Astrocyte of the cerebellum (primary cell): ENCODE measurements around the gene TMEM161B.
"Not testable (repeated sequence)": the region's sequence is repeated elsewhere in the genome, so short reads cannot be mapped to it uniquely, and the experiment has no call there.

Source experiments
- DNase-seq: peaks from one replicate; pipeline ENCODE4 v3.0.0-alpha.2; 2011; ENCODE audit warnings: low read depth
- H3K4me3 ChIP-seq: 2 replicates; pipeline ENCODE4 v1.5.1; 2011; ENCODE audit warnings: mild to moderate bottlenecking, low read depth, low read length, moderate library complexity
- in situ Hi-C: cut with HindIII; loops from 2 replicates; pipeline ENCODE4 v1.10.0; 2017; ENCODE audit warnings: low sequenced_read_pairs
- TF ChIP-seq, protein P1 (sequence below): IDR thresholded peaks from 2 replicates; pipeline ENCODE4 v1.5.1; 2012; ENCODE audit warnings: low read length, low read depth, moderate library complexity, mild to moderate bottlenecking; ENCODE audit errors: missing control alignments

The TMEM161B gene

GRCh38 chr5:88214655-88215054, 54.0 kb downstream of the TMEM161B start:
- H3K4me3 ChIP-seq: no peak overlapping the region
- in situ Hi-C loops: no loop called here
- TF ChIP-seq, protein P1, sequence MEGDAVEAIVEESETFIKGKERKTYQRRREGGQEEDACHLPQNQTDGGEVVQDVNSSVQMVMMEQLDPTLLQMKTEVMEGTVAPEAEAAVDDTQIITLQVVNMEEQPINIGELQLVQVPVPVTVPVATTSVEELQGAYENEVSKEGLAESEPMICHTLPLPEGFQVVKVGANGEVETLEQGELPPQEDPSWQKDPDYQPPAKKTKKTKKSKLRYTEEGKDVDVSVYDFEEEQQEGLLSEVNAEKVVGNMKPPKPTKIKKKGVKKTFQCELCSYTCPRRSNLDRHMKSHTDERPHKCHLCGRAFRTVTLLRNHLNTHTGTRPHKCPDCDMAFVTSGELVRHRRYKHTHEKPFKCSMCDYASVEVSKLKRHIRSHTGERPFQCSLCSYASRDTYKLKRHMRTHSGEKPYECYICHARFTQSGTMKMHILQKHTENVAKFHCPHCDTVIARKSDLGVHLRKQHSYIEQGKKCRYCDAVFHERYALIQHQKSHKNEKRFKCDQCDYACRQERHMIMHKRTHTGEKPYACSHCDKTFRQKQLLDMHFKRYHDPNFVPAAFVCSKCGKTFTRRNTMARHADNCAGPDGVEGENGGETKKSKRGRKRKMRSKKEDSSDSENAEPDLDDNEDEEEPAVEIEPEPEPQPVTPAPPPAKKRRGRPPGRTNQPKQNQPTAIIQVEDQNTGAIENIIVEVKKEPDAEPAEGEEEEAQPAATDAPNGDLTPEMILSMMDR: no peak
- no peak for DNase-seq

DNA sequence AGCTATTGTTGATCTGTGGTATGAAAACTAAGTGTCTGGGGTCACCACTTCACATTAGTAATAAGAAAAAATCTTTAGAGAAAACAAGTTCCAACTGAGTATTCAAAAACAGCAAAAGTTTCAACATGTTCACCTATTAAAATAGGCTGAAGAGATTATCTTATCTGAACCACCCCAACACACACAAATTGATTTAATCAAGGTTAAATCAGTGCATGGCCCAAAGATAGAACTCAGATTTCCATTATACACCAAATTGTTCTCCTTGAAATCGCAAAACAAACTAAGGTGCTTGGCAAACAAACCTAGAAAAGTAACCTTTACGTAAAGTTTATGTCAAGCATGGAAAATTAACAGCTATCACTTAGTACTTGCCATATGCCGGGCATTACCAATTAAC, 61.1 kb downstream of the TMEM161B start:
- in situ Hi-C loops: no loop called here

GRCh38 chr5:88203981-88204750, 64.5 kb downstream of the TMEM161B start:
- DNase-seq: peak; percentile 64
- H3K4me3 ChIP-seq: no peak overlapping the region
- TF ChIP-seq, protein P1: no peak
- in situ Hi-C loops: no loop called here

More for the DNA sequence above, 61.1 kb downstream of the TMEM161B start:
- no peak overlapping the region for H3K4me3 ChIP-seq
- DNase-seq: no peak
- TF ChIP-seq, protein P1: no peak

DNA sequence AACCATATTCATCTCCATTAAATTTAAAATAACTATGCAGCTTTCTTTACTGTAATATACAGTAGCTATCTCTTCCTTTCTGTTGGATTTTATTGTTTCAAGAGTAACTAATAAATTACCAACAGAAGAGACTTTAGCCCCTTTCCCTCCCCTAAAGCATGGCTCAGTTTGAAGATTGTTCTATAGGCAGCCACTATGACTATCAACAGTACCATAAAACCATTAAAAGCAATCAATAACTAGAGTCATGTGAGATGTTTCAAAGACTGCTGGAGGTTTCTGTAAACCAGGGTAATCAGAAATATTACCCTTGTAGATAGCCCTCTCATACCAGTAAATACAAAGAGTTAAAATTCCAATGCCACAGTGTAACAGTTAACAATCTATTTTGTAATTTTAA, 73.0 kb downstream of the TMEM161B start:
- in situ Hi-C loops: no loop called here
- TF ChIP-seq, protein P1: no peak
- DNase-seq: no peak

DNA sequence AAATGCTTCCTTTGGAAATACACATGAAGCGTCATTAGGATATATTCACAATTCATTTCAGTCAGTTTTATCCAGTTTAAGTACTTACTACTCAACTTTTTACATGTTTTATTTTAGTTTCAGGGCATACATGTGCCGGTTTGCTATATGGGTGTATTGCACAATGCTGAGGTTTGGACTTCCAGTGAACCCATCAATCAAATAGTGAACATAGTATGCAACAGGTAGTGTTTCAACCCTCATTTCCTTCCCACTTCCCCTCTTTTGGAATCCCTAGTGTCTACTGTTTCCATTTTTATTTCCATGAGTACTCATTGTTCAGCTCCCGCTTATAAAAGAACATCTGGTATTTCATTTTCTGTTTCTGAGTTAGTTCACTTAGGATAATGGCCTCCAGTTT, 74.7 kb downstream of the TMEM161B start:
- H3K4me3 ChIP-seq: no peak overlapping the region
- TF ChIP-seq, protein P1: no peak
- in situ Hi-C loops: no loop called here
- DNase-seq: no peak

More for the DNA sequence above, 73.0 kb downstream of the TMEM161B start:
- no peak overlapping the region for H3K4me3 ChIP-seq

- H3K4me3 ChIP-seq: no peak overlapping the region
- no peak for DNase-seq
- TF ChIP-seq, protein P1: no peak
- in situ Hi-C loops: no loop called here
Observed at GRCh38 chr5:88190106-88190834, 78.4 kb downstream of the TMEM161B start.

DNA sequence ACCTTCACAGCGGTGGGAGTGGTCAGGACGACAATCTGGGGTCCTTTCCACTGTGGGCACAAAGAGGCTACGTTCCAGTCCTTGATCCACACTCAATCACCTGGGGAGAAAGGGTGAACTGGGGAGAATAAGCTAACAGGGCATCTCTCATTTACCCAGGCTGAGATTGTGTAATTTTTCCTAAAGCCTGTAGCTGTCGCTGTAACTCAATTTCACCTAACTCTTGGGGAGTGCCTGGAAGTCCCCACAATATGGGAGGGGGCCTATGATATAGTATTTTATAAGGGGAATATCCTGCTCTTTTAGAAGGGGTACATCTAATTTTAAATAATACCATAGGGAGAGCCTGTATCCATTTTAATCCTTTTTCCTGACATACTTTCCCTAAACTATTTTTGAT, 79.2 kb downstream of the TMEM161B start:
- H3K4me3 ChIP-seq, in situ Hi-C loops, DNase-seq: not testable (repeated sequence)
